ENCODE measurements around the gene PKHD1. TPM values are rescaled to one million over a fixed set of nuclear protein-coding genes. Genes with fewer than 3 reads are reported as not detected.

PKHD1 gene
- total RNA-seq, 1 experiment from 2014 or later, result 0.09 TPM

- Histone ChIP-seq H3K9me3 (ENCODE audit: control insufficient read depth, low read depth, low read length) (no peaks in the 10 kb centered on the region), H4K91ac (ENCODE audit: insufficient read length, low read depth, low read length) (no peak overlapping the region), H3K79me2 (ENCODE audit: insufficient read depth, low read length) (no peaks in the 10 kb centered on the region), H3K9ac (ENCODE audit: extremely low read depth, insufficient read length, low read length) (no peak overlapping the region), H3K56ac (ENCODE audit: insufficient read length, low read depth, low read length) (no peak overlapping the region), H3K4ac (ENCODE audit: low read depth, low read length) (no peak overlapping the region), H3K4me2 (ENCODE audit: insufficient read depth, insufficient read length, low read length) (no peak overlapping the region), H2AFZ (ENCODE audit: low read length) (no peak overlapping the region), H2BK12ac (ENCODE audit: insufficient read length, low read depth, low read length) (no peak overlapping the region), H3K23me2 (ENCODE audit: insufficient read length, low read depth, low read length, poor library complexity, severe bottlenecking) (no peaks in the 10 kb centered on the region), H2BK15ac (ENCODE audit: low read depth, low read length) (no peak overlapping the region), H3K14ac (ENCODE audit: insufficient read depth, low read length) (no peak overlapping the region), H2BK120ac (ENCODE audit: low read depth, low read length, poor library complexity, severe bottlenecking) (no peak overlapping the region), H4K5ac (ENCODE audit: insufficient read length, low read depth, low read length) (no peak overlapping the region), H3K79me1 (ENCODE audit: insufficient read depth, low read depth, low read length, poor library complexity, severe bottlenecking) (no peaks in the 10 kb centered on the region), H3T11ph (ENCODE audit: low read length) (no peak overlapping the region), H4K20me1 (ENCODE audit: control insufficient read depth, insufficient read depth, insufficient read length) (no peaks in the 10 kb centered on the region), H2AK5ac (ENCODE audit: insufficient read length, low read length) (no peak overlapping the region), H3K27me3 (ENCODE audit: insufficient read depth, low read length) (no peaks in the 10 kb centered on the region), H3K23ac (ENCODE audit: insufficient read length, low read depth, low read length) (no peak overlapping the region), H2BK20ac (ENCODE audit: low read depth, low read length, poor library complexity, severe bottlenecking) (no peak overlapping the region), H3K18ac (ENCODE audit: insufficient read length, low read depth, low read length) (no peak overlapping the region), H4K8ac (replicated peaks; ENCODE audit: insufficient read length, low read depth, low read length) (no peak overlapping the region), H3K4me1 (ENCODE audit: insufficient read depth, low read length) (no peaks in the 10 kb centered on the region), H3K27ac (ENCODE audit: insufficient read length, low read depth, low read length) (no peak overlapping the region), H2BK5ac (ENCODE audit: insufficient read length, low read length) (no peak overlapping the region)
- Mint-ChIP-seq H3K27me3 (ENCODE audit: low read depth) (no peaks in the 10 kb centered on the region), H3K4me3 (no peak overlapping the region), H3K36me3 (ENCODE audit: insufficient read depth in 1 of 3, low read depth in 3 of 3) (no peaks in the 10 kb centered on the region; a peak in 1 of 7 replicates), H3K4me1 (peaks cover 0 to 7% of the 10 kb centered on the region in 2 experiments; a peak in 2 of 4 replicates), H3K9me3 (peaks cover 0 to 5% of the 10 kb centered on the region in 2 experiments; a peak in 1 of 5 replicates), H3K27ac (no peak overlapping the region)
- TF ChIP-seq CTCF (conservative IDR thresholded peaks at IDR 0.05), result no peak
- no peak for DNase-seq
- no CpG with 5 or more reads among the region's 1 CpG for WGBS (ENCODE audit: extremely low coverage, insufficient read length, low lambda C conversion rate)
Measured at GRCh38 chr6:52125572-52125971, 38.2 kb upstream of the PKHD1 start.
